ENCODE data around the gene EOLA1. TPM values are rescaled to one million over a fixed set of nuclear protein-coding genes. Genes with fewer than 3 reads are reported as not detected.
"Not testable (repeated sequence)": the region's sequence is repeated elsewhere in the genome, so short reads cannot be mapped to it uniquely, and the experiment has no call there.

EOLA1 gene
- total RNA-seq, 1 donor from 2014 or later = 25.2 TPM

- not testable (repeated sequence) for H3K4me1 Mint-ChIP-seq (ENCODE audit: low read depth)
Measured at GRCh38 chrX:149534926-149535602, 5.7 kb upstream of the EOLA1 start.

DNA sequence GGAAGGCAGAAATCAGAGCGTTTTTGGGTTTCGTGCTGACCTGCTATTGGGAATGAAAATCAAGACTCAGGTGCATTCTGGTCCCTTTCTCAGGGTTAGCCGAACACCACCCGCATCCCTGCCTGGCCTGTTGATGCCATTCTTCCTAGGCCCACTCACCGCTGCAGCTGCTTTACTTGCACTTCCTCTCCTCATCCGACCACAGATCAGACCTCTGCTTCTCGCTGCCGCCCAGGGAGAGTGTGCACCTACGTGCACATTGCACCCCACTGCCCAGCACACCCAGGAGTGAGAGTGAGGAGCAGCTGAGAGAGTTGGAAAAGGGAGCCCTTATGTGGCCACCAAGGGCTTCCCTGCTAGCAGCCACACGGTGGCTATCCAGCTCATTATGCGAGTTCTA is 3.3 kb upstream of the EOLA1 start:
- H3K36me3 Mint-ChIP-seq (ENCODE audit: low read depth) = peaks cover 18% of the 10 kb centered on the region
- not testable (repeated sequence) for H3K9me3 Mint-ChIP-seq; H3K27ac Mint-ChIP-seq; H3K4me1 Mint-ChIP-seq (ENCODE audit: low read depth); H3K27me3 Mint-ChIP-seq (ENCODE audit: low read depth); DNase-seq (ENCODE audit: low spot score); H3K4me3 Mint-ChIP-seq (ENCODE audit: low read depth)
- intact Hi-C loops (cut with micrococcal nuclease) = loop anchor here (10.0 kb wide), 1 partner anchor 407 kb away; no protein-coding TSS in a partner anchor

More at GRCh38 chrX:149534926-149535602, 5.7 kb upstream of the EOLA1 start:
- not testable (repeated sequence) for H3K9me3 Mint-ChIP-seq; H3K4me3 Mint-ChIP-seq (ENCODE audit: low read depth); H3K27me3 Mint-ChIP-seq (ENCODE audit: low read depth); DNase-seq (ENCODE audit: low spot score); H3K27ac Mint-ChIP-seq
- H3K36me3 Mint-ChIP-seq (ENCODE audit: low read depth) = peaks cover 22% of the 10 kb centered on the region
- intact Hi-C loops (cut with micrococcal nuclease) = loop anchor here (10.0 kb wide), 1 partner anchor 410 kb away; no protein-coding TSS in a partner anchor

DNA sequence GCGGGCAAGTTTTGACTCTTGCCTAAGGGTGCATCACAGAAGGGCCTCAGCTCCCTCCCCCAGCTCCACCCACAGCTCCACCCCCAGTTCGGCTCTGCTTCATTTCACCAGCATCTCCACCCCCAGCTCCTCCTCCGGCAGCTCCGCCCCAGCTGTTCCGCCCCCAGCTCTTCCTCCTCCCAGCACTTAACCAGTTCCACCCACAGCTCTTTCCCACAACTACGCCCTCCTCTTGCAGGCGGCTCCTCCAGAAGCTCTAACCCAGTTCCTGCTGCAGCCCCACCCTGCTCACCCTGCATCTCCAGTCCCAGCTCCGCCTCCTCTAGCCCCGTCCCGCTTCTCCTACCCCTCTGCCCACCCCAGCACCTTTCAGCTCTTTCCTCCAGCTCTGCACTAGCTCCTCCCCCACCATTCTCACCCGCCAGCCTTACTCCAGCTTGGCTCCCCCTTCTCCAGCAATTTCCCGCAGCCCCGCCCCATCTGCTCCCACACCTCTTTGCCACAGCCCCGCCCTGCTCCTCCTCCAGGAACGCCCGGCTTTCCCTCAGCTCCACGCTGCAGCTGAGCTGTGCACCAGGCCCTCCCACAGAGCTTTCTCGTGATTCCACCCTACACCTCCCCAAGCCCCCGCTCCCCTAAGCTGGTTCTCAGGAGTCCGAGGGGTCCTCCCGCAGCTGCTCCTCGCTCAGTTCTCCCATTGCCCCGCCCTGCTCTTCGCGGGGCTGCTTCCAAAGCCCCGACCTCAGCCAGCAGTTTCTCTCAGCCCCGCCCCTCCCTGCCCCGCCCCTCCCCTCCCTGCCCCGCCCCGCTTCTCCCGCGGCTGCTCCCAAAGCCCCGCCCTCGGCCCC is 1.3 kb upstream of the EOLA1 start:
- DNase-seq (ENCODE audit: low spot score) = peak; percentile 83
- Mint-ChIP-seq H3K27me3 (ENCODE audit: low read depth) (no peaks in the 10 kb centered on the region), H3K4me3 (ENCODE audit: low read depth) (peak overlapping the region; percentile 81), H3K27ac (peak overlapping the region; percentile 76), H3K36me3 (ENCODE audit: low read depth) (peaks cover 15% of the 10 kb centered on the region), H3K9me3 (no peaks in the 10 kb centered on the region), H3K4me1 (ENCODE audit: low read depth) (peaks cover 4% of the 10 kb centered on the region)
- intact Hi-C loops (cut with micrococcal nuclease) = loop anchor here (2.0 to 10.0 kb wide), 4 partner anchors 35 to 1155 kb away; partner anchors contain the start of genes IDS and MTMR1

DNA sequence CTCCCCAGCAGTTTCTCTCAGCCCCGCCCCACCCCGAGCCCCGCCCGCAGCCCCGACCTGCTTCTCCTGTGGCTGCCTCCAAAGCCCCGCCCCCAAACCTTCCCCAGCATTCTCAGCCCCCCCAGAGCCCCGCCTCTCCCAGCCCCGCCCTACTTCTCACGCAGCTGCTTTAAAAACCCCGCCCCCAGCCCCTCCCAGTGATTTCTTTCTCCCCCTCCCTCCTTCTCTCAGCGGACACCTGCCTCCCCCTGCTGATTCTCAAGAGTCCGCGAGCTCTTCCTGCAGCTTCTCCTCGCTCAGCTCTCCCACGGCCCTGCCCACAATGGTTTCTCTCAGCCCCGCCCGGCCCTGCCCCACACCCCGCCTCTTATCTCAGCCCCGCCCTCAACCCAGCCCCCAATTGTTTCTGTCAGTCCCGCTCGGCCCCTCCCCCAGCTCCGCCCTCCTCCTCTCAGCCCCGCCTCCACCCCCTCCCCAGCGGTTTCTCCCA is 636 bp upstream of the EOLA1 start:
- Mint-ChIP-seq H3K4me3 (ENCODE audit: low read depth) (peak overlapping the region; percentile 99), H3K27me3 (ENCODE audit: low read depth) (no peaks in the 10 kb centered on the region), H3K9me3 (no peaks in the 10 kb centered on the region), H3K27ac (peak overlapping the region; percentile 100), H3K4me1 (ENCODE audit: low read depth) (peaks cover 4% of the 10 kb centered on the region), H3K36me3 (ENCODE audit: low read depth) (peaks cover 12% of the 10 kb centered on the region)
- intact Hi-C loops (cut with micrococcal nuclease) = loop anchor here (10.0 kb wide), 2 partner anchors 75 to 1155 kb away; partner anchors contain the start of gene MTMR1
- DNase-seq (ENCODE audit: low spot score) = peak; percentile 76

GRCh38 chrX:149541521-149542047 is 772 bp downstream of the EOLA1 start:
- intact Hi-C loops (cut with micrococcal nuclease) = loop anchor here (10.0 kb wide), 2 partner anchors 73 to 1153 kb away; partner anchors contain the start of gene MTMR1
- no peak for DNase-seq (ENCODE audit: low spot score)
- H3K27ac Mint-ChIP-seq = peak overlapping the region; percentile 100
- H3K36me3 Mint-ChIP-seq (ENCODE audit: low read depth) = peaks cover 7% of the 10 kb centered on the region
- peak overlapping the region; percentile 99 for H3K4me3 Mint-ChIP-seq (ENCODE audit: low read depth)
- H3K27me3 Mint-ChIP-seq (ENCODE audit: low read depth) = no peaks in the 10 kb centered on the region
- no peaks in the 10 kb centered on the region for H3K9me3 Mint-ChIP-seq
- H3K4me1 Mint-ChIP-seq (ENCODE audit: low read depth) = peaks cover 4% of the 10 kb centered on the region

DNA sequence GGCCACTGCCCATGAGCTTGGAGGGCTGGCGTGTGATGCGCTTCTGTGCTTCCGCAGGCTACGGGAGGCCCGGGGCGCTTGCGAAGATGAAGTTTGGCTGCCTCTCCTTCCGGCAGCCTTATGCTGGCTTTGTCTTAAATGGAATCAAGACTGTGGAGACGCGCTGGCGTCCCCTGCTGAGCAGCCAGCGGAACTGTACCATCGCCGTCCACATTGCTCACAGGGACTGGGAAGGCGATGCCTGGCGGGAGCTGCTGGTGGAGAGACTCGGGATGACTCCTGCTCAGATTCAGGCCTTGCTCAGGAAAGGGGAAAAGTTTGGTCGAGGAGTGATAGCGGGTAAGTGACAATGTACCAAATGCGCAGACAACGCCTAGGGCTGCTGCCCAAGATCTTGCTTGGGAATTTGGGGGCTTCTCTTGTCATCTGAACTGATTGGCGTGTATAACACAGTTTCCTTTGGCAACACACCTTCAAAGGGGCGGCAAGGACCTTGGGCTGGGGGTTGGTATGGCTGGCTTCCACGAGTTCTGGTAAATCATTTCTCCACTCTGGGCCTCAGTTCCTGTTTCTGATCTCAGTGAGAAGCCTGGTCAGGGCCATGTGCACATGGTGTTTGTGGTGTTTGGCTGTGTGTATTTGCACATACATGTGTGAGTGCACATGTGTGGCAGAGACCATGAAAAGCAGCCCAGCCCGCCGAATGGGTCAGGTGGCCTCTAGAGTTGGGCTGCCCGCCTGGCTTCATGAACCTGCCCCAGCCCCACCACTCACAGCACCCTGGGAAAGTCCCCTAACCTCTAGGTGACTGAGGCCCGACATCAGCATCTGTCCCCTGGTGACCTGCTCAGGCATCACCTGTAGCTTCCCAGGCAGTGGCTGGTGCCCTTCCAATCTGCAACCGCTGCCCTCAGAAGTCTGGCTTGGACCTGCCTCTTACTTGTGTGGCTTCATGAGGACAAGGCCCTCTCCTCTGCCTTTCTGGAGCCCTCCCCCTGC is 5.0 kb downstream of the EOLA1 start:
- H3K27ac Mint-ChIP-seq; DNase-seq (ENCODE audit: low spot score); H3K36me3 Mint-ChIP-seq (ENCODE audit: low read depth); H3K4me3 Mint-ChIP-seq (ENCODE audit: low read depth); H3K4me1 Mint-ChIP-seq (ENCODE audit: low read depth); H3K9me3 Mint-ChIP-seq; H3K27me3 Mint-ChIP-seq (ENCODE audit: low read depth): not testable (repeated sequence)
- intact Hi-C loops (cut with micrococcal nuclease) = loop anchor here (10.0 kb wide), 2 partner anchors 69 to 1149 kb away; partner anchors contain the start of gene MTMR1

- not testable (repeated sequence) for H3K4me1 Mint-ChIP-seq (ENCODE audit: low read depth); H3K9me3 Mint-ChIP-seq; H3K27ac Mint-ChIP-seq; H3K4me3 Mint-ChIP-seq (ENCODE audit: low read depth); H3K27me3 Mint-ChIP-seq (ENCODE audit: low read depth); H3K36me3 Mint-ChIP-seq (ENCODE audit: low read depth); DNase-seq (ENCODE audit: low spot score)
- intact Hi-C loops (cut with micrococcal nuclease) = loop anchor here (10.0 kb wide), 2 partner anchors 68 to 1148 kb away; partner anchors contain the start of gene MTMR1
Measured at GRCh38 chrX:149546962-149547361, 6.2 kb downstream of the EOLA1 start.

GRCh38 chrX:149547782-149548181 is 7.0 kb downstream of the EOLA1 start:
- H3K27ac Mint-ChIP-seq; H3K36me3 Mint-ChIP-seq (ENCODE audit: low read depth); H3K4me1 Mint-ChIP-seq (ENCODE audit: low read depth); DNase-seq (ENCODE audit: low spot score); H3K9me3 Mint-ChIP-seq; H3K27me3 Mint-ChIP-seq (ENCODE audit: low read depth); H3K4me3 Mint-ChIP-seq (ENCODE audit: low read depth): not testable (repeated sequence)
- intact Hi-C loops (cut with micrococcal nuclease) = loop anchor here (10.0 kb wide), 2 partner anchors 67 to 1147 kb away; partner anchors contain the start of gene MTMR1

DNA sequence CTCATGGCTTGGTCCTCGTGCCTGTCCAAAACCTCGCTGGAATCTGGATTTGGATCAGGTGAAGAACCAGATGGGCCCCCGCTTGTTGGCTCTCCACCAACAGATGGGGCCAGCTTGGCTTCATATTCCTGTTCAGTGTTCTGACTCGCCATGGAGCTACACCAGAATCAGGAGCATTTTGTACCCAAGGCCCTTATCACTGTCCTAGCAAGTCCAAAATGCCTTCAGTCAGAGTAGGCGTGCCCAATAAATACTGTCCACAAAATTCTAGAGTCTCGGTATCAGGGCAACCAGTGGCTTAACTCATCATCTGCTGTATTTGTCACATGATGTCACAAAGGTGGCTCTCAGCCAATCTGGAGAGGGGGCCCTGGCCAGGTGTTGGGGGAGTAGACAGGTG is 8.9 kb downstream of the EOLA1 start, which contains the start of gene HSFX3:
Gene HSFX3 (minus strand): TSS at position 224 of the 400 bp plus-strand sequence. CDS start 72 bp downstream, at position 152.
- H3K9me3 Mint-ChIP-seq; H3K27ac Mint-ChIP-seq; H3K4me1 Mint-ChIP-seq (ENCODE audit: low read depth); H3K36me3 Mint-ChIP-seq (ENCODE audit: low read depth); H3K27me3 Mint-ChIP-seq (ENCODE audit: low read depth); H3K4me3 Mint-ChIP-seq (ENCODE audit: low read depth); DNase-seq (ENCODE audit: low spot score): not testable (repeated sequence)
- intact Hi-C loops (cut with micrococcal nuclease) = loop anchor here (10.0 kb wide), 2 partner anchors 65 to 1145 kb away; partner anchors contain the start of gene MTMR1

DNA sequence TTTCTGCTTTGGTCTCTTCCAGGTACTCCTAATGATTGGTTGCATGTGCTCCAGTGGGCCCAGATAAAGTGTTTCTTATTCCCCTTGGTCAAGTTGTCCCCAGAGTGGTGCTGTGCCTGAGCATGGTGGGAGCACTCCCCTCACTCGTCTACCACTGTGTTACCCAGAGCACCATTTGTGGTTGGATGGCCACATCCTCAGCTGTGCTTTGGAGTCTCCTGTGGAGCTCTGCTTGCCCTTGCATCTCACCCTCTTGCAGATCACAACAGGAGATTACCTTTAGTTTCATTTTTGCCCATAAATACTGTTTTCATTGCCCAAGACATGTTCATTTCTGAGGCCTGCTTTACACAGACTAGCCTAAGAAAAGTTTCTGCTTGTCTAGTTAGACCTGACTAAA is 9.6 kb downstream of the EOLA1 start:
- H3K4me1 Mint-ChIP-seq (ENCODE audit: low read depth); H3K9me3 Mint-ChIP-seq; H3K27ac Mint-ChIP-seq; H3K4me3 Mint-ChIP-seq (ENCODE audit: low read depth); intact Hi-C loops (cut with micrococcal nuclease); H3K27me3 Mint-ChIP-seq (ENCODE audit: low read depth); H3K36me3 Mint-ChIP-seq (ENCODE audit: low read depth): not testable (repeated sequence)
- DNase-seq (ENCODE audit: low spot score) = peak; percentile 26

DNA sequence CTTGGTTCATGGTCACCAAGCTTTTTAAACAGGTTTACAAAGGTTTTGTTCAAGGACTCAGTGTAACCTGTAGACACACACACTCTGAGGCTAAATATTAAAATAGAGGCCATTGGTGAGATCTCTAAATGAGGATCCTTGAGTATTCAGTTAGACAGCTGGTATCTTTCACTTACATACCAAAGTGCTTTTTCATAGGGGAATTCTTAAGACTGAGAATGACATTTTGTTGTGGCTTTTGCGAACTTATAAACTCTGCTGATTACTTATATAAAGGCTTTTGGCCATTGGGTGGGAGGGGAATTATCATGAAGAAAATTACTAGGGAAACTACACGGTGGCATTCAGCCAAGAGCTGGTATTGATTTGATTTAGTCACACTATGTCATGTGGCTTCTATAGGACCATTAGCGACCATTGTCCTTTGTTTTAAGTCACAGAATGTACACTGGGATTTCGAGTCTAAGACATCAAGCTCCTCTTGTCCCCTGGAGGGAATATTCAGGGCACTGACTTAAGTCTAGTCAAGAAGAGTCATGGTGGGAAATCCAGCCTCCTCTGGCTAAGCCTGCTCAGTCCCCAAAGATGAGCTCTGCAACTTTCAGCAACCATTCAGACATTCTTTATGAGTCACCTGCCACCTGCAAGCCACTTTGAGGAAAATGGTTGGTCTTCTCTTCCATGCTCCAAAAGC is 10.6 kb downstream of the EOLA1 start:
- H3K27ac Mint-ChIP-seq; intact Hi-C loops (cut with micrococcal nuclease); H3K27me3 Mint-ChIP-seq (ENCODE audit: low read depth); H3K4me1 Mint-ChIP-seq (ENCODE audit: low read depth); H3K4me3 Mint-ChIP-seq (ENCODE audit: low read depth); DNase-seq (ENCODE audit: low spot score); H3K9me3 Mint-ChIP-seq; H3K36me3 Mint-ChIP-seq (ENCODE audit: low read depth): not testable (repeated sequence)

All from activated T-helper 2 cell treated with anti-CD3 and anti-CD28 coated beads, Interferon-gamma antibody, Interleukin-2, Interleukin-4, amounts not matched to agents 10 μg/mL and 5 μg/mL and 100 μg/mL, durations not matched to agents 14 hours and 24 hours and 36 hours (primary cell).